Measurements from ENCODE around the gene TIMP2. TPM values are rescaled to one million over a fixed set of nuclear protein-coding genes. Genes with fewer than 3 reads are reported as not detected.
"Not testable (repeated sequence)": the region's sequence is repeated elsewhere in the genome, so short reads cannot be mapped to it uniquely, and the experiment has no call there.

Gene TIMP2
- polyA plus RNA-seq, 2 of the 4 experiments (the other 2 are of a cell fraction): 68.1 to 166 TPM

DNA sequence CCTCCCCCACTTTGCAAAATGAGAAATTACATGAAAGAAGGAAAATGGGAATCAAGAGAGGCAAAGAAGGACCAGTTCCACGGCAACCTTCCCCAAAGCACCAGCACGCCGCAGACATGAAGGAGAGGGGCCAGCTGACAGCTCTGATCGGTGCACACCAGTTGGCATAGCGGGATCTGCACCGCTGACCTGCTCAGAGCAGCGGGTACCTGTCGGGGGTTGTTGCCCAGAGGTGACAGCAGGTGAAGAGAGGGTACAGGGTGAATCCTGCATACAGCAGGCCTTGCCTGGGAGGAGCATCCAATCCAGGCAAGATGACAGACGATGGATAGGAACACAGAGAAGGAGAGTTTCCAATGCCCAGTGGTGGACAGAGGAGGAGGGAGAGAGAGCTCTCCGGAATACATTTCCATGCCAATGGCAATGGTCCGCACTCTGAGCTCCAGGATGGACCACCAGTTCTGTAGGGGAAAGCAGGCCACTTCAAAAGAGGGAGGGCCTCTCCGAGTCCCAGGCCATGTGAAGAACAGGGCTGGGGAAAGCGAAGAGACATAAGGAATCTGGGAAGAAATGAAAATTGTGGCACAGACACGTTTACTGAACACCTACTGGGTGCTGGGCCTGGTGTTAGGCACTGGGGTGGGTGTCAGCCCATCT, 46.2 kb downstream of the TIMP2 start:
- ChIA-PET POLR2A (no interaction called here), CTCF (interaction anchor here (0.9 to 17.8 kb wide), 5 partner anchors 12 to 89 kb away, joined by 3 to 321 read pairs (median 5); no protein-coding TSS in a partner anchor)
- no peak for DNase-seq (ENCODE audit: low read depth in 1 of 2, low spot score in 1 of 2)
- Histone ChIP-seq H3K27ac (0 out of 6 replicates have a peak overlapping the region, but pooled peaks of 1 of the 2 experiments have one; percentile 3), H3K4me3 (no peak overlapping the region), H3K9me3 (no peaks in the 10 kb centered on the region), H3K4me2 (no peak overlapping the region), H3K4me1 (peaks cover 42% of the 10 kb centered on the region)
- no peak for FAIRE-seq
- WGBS (ENCODE audit: missing lambda C conversion rate): 90% methylated on average over 14 of the region's 14 CpGs
- TF ChIP-seq, protein P1, sequence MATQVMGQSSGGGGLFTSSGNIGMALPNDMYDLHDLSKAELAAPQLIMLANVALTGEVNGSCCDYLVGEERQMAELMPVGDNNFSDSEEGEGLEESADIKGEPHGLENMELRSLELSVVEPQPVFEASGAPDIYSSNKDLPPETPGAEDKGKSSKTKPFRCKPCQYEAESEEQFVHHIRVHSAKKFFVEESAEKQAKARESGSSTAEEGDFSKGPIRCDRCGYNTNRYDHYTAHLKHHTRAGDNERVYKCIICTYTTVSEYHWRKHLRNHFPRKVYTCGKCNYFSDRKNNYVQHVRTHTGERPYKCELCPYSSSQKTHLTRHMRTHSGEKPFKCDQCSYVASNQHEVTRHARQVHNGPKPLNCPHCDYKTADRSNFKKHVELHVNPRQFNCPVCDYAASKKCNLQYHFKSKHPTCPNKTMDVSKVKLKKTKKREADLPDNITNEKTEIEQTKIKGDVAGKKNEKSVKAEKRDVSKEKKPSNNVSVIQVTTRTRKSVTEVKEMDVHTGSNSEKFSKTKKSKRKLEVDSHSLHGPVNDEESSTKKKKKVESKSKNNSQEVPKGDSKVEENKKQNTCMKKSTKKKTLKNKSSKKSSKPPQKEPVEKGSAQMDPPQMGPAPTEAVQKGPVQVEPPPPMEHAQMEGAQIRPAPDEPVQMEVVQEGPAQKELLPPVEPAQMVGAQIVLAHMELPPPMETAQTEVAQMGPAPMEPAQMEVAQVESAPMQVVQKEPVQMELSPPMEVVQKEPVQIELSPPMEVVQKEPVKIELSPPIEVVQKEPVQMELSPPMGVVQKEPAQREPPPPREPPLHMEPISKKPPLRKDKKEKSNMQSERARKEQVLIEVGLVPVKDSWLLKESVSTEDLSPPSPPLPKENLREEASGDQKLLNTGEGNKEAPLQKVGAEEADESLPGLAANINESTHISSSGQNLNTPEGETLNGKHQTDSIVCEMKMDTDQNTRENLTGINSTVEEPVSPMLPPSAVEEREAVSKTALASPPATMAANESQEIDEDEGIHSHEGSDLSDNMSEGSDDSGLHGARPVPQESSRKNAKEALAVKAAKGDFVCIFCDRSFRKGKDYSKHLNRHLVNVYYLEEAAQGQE (IDR thresholded peaks at IDR 0.05): no peak
- TF ChIP-seq ZSCAN20 (CRISPR knock-in tag; IDR thresholded peaks at IDR 0.05) (no peak), BHLHE40 (IDR thresholded peaks at IDR 0.05; ENCODE audit: low read depth, low read length) (no peak), MYC (IDR thresholded peaks at IDR 0.05; ENCODE audit: borderline replicate concordance, low read length) (no peak)
- ATAC-seq: no peak

- Histone ChIP-seq H3K4me2 (no peak overlapping the region), H3K9me3 (no peaks in the 10 kb centered on the region), H3K27ac (no peak overlapping the region), H3K4me3 (no peak overlapping the region), H3K4me1 (peaks cover 42% of the 10 kb centered on the region)
- TF ChIP-seq, protein P2, sequence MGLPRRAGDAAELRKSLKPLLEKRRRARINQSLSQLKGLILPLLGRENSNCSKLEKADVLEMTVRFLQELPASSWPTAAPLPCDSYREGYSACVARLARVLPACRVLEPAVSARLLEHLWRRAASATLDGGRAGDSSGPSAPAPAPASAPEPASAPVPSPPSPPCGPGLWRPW (IDR thresholded peaks at IDR 0.05): no peak
- TF ChIP-seq HEYL (CRISPR knock-in tag; IDR thresholded peaks at IDR 0.05): no peak
- no peak for TF ChIP-seq POLR2AphosphoS2 (conservative IDR thresholded peaks at IDR 0.05; ENCODE audit: low read length)
- no peak for TF ChIP-seq NR3C1 (IDR thresholded peaks at IDR 0.05)
- no peak for TF ChIP-seq ZFP36 (IDR thresholded peaks at IDR 0.05; ENCODE audit: borderline replicate concordance, partially characterized antibody)
- TF ChIP-seq HOXA7 (CRISPR knock-in tag; IDR thresholded peaks at IDR 0.05): no peak
- TF ChIP-seq ZNF302 (CRISPR knock-in tag; IDR thresholded peaks at IDR 0.05): no peak
- no peak for TF ChIP-seq FOSB (CRISPR knock-in tag; IDR thresholded peaks at IDR 0.05)
- no peak for TF ChIP-seq USF2 (IDR thresholded peaks at IDR 0.05)
- no peak for TF ChIP-seq FOXS1 (CRISPR knock-in tag; IDR thresholded peaks at IDR 0.05)
- TF ChIP-seq RAD21 (conservative IDR thresholded peaks at IDR 0.05 in 1 of 2, IDR thresholded peaks at IDR 0.05 in 1 of 2): no peak
- no peak for TF ChIP-seq PHF8 (IDR thresholded peaks at IDR 0.05; ENCODE audit: borderline replicate concordance, low read depth)
- no peak for TF ChIP-seq NFE2L2 (conservative IDR thresholded peaks at IDR 0.05; ENCODE audit: low read length)
- TF ChIP-seq NPAS2 (CRISPR knock-in tag; IDR thresholded peaks at IDR 0.05; ENCODE audit: borderline replicate concordance): no peak
- TF ChIP-seq, protein P3, sequence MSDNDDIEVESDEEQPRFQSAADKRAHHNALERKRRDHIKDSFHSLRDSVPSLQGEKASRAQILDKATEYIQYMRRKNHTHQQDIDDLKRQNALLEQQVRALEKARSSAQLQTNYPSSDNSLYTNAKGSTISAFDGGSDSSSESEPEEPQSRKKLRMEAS (IDR thresholded peaks at IDR 0.05): no peak
- 94% methylated on average over 15 of the region's 15 CpGs for WGBS (ENCODE audit: missing lambda C conversion rate)
- DNase-seq (ENCODE audit: low read depth in 1 of 2, low spot score in 1 of 2): no peak
- ATAC-seq: no peak
- no peak for FAIRE-seq
- ChIA-PET POLR2A (no interaction called here), CTCF (interaction anchor here (0.7 to 17.8 kb wide), 6 partner anchors 8 to 90 kb away, joined by 3 to 321 read pairs (median 6); no protein-coding TSS in a partner anchor)
Observed at GRCh38 chr17:78878261-78878660, 46.9 kb downstream of the TIMP2 start.

- WGBS (ENCODE audit: missing lambda C conversion rate): 97% methylated on average over 8 of the region's 8 CpGs
- POLR2A ChIA-PET; DNase-seq (ENCODE audit: low read depth in 1 of 2, low spot score in 1 of 2); H3K4me2 ChIP-seq; ATAC-seq; H3K4me3 ChIP-seq; FAIRE-seq; H3K27ac ChIP-seq; H3K9me3 ChIP-seq: not testable (repeated sequence)
- CTCF ChIA-PET: interaction anchor here (0.5 to 17.8 kb wide), 5 partner anchors 9 to 832 kb away, joined by 3 to 321 read pairs (median 6); no protein-coding TSS in a partner anchor
- peaks cover 33% of the 10 kb centered on the region for H3K4me1 ChIP-seq
Observed at GRCh38 chr17:78876954-78877517, 48.2 kb downstream of the TIMP2 start.
